Stimulated activated CD8-positive, alpha-beta memory T cell treated with anti-CD3 and anti-CD28 coated beads, Interleukin-12 subunit alpha, Interleukin-12 subunit beta, amount 100 ng/mL, for 4 hours (primary cell): Measurements from ENCODE around the gene CCDC159.
"Not testable (repeated sequence)": the region's sequence is repeated elsewhere in the genome, so short reads cannot be mapped to it uniquely, and the experiment has no call there.

Source experiments
- DNase-seq: peaks from one replicate; pipeline ENCODE4 v3.0.0-alpha.2; 2020; ENCODE audit warnings: low read depth

The CCDC159 gene

GRCh38 chr19:11338121-11338520 lies 8.2 kb upstream of the CCDC159 start:
- DNase-seq, result no peak

- DNase-seq, result no peak
Measured at GRCh38 chr19:11338569-11339253, 7.6 kb upstream of the CCDC159 start.

- peak; percentile 60 for DNase-seq
Measured at GRCh38 chr19:11339254-11340098, 6.8 kb upstream of the CCDC159 start, which contains the start of gene RAB3D. Gene RAB3D (minus strand): TSS chr19:11339657. CDS start chr19:11337399, 2,258 bp downstream.

GRCh38 chr19:11340099-11340467 lies 6.2 kb upstream of the CCDC159 start:
- not testable (repeated sequence) for DNase-seq

GRCh38 chr19:11342429-11342828 lies 3.9 kb upstream of the CCDC159 start:
- DNase-seq, result no peak

GRCh38 chr19:11345122-11345803 lies 1.1 kb upstream of the CCDC159 start:
- no peak for DNase-seq

GRCh38 chr19:11347546-11348039 lies 1.3 kb downstream of the CCDC159 start:
- DNase-seq, result no peak

GRCh38 chr19:11349171-11349570 lies 2.9 kb downstream of the CCDC159 start:
- DNase-seq, result no peak

- DNase-seq, result not testable (repeated sequence)
Measured at GRCh38 chr19:11354102-11354501, 7.8 kb downstream of the CCDC159 start.

GRCh38 chr19:11355160-11356073 lies 9.1 kb downstream of the CCDC159 start, which contains the start of gene PLPPR2:
Gene PLPPR2 (plus strand): TSS chr19:11355432. CDS start chr19:11357674, 2,242 bp downstream.
- DNase-seq, result peak; percentile 54

GRCh38 chr19:11356074-11356397 lies 9.7 kb downstream of the CCDC159 start:
- DNase-seq, result no peak

- DNase-seq, result no peak
Measured at GRCh38 chr19:11356676-11357550, 10.6 kb downstream of the CCDC159 start.

GRCh38 chr19:11359421-11359820 lies 13.1 kb downstream of the CCDC159 start:
- DNase-seq, result no peak

- no peak for DNase-seq
Measured at GRCh38 chr19:11361037-11361770, 14.9 kb downstream of the CCDC159 start.

GRCh38 chr19:11361771-11362731 lies 15.7 kb downstream of the CCDC159 start:
- no peak for DNase-seq

- DNase-seq, result no peak
Measured at GRCh38 chr19:11363881-11364280, 17.6 kb downstream of the CCDC159 start.

GRCh38 chr19:11364296-11364904 lies 18.1 kb downstream of the CCDC159 start:
- no peak for DNase-seq

GRCh38 chr19:11364935-11365334 lies 18.6 kb downstream of the CCDC159 start:
- DNase-seq, result no peak
